Astrocyte (in vitro differentiated cells and primary cell): ENCODE data around the gene TENM4.

ENCODE experiments used
- CTCF ChIP-seq: IDR thresholded peaks from 2 replicates; pipeline ENCODE4 v1.5.1; 2011; ENCODE audit warnings: low read depth, mild to moderate bottlenecking, inconsistent platforms, low read length, moderate library complexity; ENCODE audit not compliant: insufficient read depth
- EZH2 ChIP-seq: IDR thresholded peaks from 2 replicates; pipeline ENCODE4 v1.6.1; 2012; ENCODE audit warnings: mild to moderate bottlenecking, low read length, inconsistent platforms; ENCODE audit not compliant: insufficient read depth

- TF ChIP-seq CTCF (no peak), EZH2 (no peak)
Measured at GRCh38 chr11:78812513-78813293, 628.1 kb downstream of the TENM4 start.
